Lower lobe of right lung (tissue), 2 donors: ENCODE results near the gene ALCAM. TPM values are rescaled to one million over a fixed set of nuclear protein-coding genes. Genes with fewer than 3 reads are reported as not detected.

Experiments used
- ATAC-seq, 2 donors: fragments of 200-7000 bp; cut with Tn5 transposase; one replicate each; pipeline ENCODE4 v1.9.1; 2020 to 2022; ENCODE audit warnings: mild to moderate bottlenecking in 2 of 2, moderate library complexity in 2 of 2
- DNase-seq: peaks from one replicate; pipeline ENCODE4 v3.0.0-alpha.2; 2020
- H3K27ac ChIP-seq: fragments of 200-600 bp; one replicate; pipeline ENCODE4 v1.8.0; 2022
- H3K27me3 ChIP-seq: fragments of 200-600 bp; one replicate; pipeline ENCODE4 v1.8.0; 2022; ENCODE audit warnings: low read depth
- H3K36me3 ChIP-seq: fragments of 200-600 bp; one replicate; pipeline ENCODE4 v1.8.0; 2022; ENCODE audit warnings: mild to moderate bottlenecking
- H3K4me1 ChIP-seq: fragments of 200-600 bp; one replicate; pipeline ENCODE4 v1.8.0; 2022
- H3K4me3 ChIP-seq: fragments of 200-600 bp; one replicate; pipeline ENCODE4 v1.8.0; 2022; ENCODE audit warnings: mild to moderate bottlenecking
- H3K9me3 ChIP-seq: fragments of 200-600 bp; one replicate; pipeline ENCODE4 v1.8.0; 2022
- CTCF ChIP-seq: fragments of 200-600 bp; IDR thresholded peaks from one replicate; pipeline ENCODE4 v1.8.0; 2022; ENCODE audit warnings: antibody characterized with exemption, mild to moderate bottlenecking
- intact Hi-C: fragments of 100-400 bp; cut with DNase I; formaldehyde crosslinking; loops from one replicate; pipeline ENCODE4 v1.11.0; 2022
- total RNA-seq: library from RNA; stranded (reverse); fragmentation: NEBNext Ultra II Directional; extraction: Animal tissue kit (Norgen Biotek cat#: 25700); gene quantifications from one replicate; pipeline ENCODE4 v1.2.1, GENCODE V29; 2021
- donor health status: DM: no; HTN: yes; CAD: no; lungs with severe emphysema.

Gene ALCAM
- total RNA-seq, 1 donor from 2014 or later = 174 TPM

DNA sequence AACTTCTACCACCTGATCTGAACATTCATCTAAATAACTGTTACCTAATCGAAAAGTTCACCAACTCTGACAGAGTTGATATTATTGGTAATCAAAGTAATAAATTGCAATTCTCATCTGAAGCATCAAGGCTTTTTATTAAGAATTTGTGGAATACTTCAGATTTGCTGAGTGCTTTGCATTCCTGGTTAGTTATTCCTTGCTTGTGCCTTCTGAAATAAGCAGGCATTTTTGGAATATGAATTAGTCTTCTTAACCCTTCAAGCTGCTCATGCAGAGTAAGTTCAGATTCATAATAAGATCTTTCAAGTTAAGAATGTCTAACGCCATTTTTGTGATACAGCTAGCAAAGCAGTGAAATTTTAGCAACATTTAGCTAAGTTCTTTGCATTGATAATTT, 188.5 kb downstream of the ALCAM start:
- Histone ChIP-seq H3K4me1 (no peaks in the 10 kb centered on the region), H3K4me3 (no peak overlapping the region), H3K36me3 (peaks cover 51% of the 10 kb centered on the region), H3K9me3 (no peaks in the 10 kb centered on the region), H3K27me3 (no peaks in the 10 kb centered on the region), H3K27ac (no peak overlapping the region)
- no peak for DNase-seq
- ATAC-seq = no peak
- intact Hi-C loops = no loop called here
- no peak for TF ChIP-seq CTCF

- ATAC-seq = no peak
- Histone ChIP-seq H3K9me3 (no peaks in the 10 kb centered on the region), H3K27ac (no peak overlapping the region), H3K4me1 (no peaks in the 10 kb centered on the region), H3K36me3 (peaks cover 6% of the 10 kb centered on the region), H3K4me3 (no peak overlapping the region), H3K27me3 (no peaks in the 10 kb centered on the region)
- no peak for DNase-seq
- TF ChIP-seq CTCF = no peak
- intact Hi-C loops = no loop called here
These were observed 193.1 kb downstream of the ALCAM start for GRCh38 chr3:105559856-105560255.

DNA sequence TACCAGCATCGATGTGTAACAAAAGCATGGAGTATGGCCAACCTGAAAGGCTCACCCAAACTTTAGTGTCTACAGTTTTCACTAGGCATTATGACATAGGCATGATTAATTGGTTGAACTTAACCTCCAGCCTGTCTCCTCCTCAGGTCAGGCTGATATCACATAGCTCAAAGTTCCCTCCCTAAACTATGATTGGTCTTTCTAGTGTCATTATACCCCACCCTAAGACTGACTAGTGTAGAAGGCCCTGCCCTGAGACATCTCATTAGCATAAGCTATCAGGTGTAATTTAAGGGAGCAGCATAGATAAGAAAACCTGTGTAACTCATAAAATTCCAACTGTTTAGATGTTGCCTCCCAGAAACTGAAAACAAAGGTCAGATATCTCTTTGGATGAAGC, 195.2 kb downstream of the ALCAM start:
- Histone ChIP-seq H3K36me3 (peaks cover 6% of the 10 kb centered on the region), H3K9me3 (no peaks in the 10 kb centered on the region), H3K27me3 (no peaks in the 10 kb centered on the region), H3K4me3 (no peak overlapping the region), H3K27ac (no peak overlapping the region), H3K4me1 (no peaks in the 10 kb centered on the region)
- no peak for ATAC-seq
- TF ChIP-seq CTCF = no peak
- intact Hi-C loops = no loop called here
- no peak for DNase-seq

DNA sequence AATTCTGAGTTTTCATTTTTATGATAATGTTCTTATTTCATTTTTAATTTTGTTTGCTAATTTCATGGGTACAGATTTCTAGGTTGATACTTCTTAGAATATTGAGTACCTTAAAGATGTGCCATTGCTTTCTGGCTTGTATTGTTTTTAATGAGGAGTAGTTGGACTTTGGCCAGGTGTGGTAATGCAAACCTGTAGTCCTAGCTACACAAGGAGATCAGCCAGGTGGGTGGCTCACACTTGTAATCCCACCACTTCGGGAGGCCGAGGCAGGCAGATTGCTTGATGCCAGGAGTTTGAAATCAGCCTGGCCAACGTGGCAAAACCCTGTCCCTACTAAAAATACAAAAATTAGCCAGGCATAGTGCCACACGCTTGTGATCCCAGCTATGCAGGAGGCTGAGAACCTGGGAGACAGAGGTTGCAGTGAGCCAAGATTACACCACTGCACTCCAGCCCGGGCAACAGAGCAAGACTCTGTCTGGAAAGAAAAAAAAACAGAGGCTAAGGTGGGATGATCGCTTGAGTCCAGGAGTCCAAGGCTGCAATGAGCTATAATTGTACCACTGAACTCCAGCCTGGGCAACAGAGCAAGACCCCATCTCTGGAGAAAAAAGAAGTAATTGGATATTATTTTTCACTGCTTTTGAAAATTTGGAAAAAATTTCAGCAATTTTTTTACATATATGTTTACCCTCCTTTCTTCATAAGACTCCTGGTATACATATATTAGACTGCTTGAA, 198.0 kb downstream of the ALCAM start:
- no peak overlapping the region for H3K27ac ChIP-seq
- H3K4me3 ChIP-seq = no peak overlapping the region
- no peaks in the 10 kb centered on the region for H3K27me3 ChIP-seq
- no peaks in the 10 kb centered on the region for H3K36me3 ChIP-seq
- H3K9me3 ChIP-seq = no peaks in the 10 kb centered on the region
- no peak for DNase-seq
- intact Hi-C loops = no loop called here
- no peaks in the 10 kb centered on the region for H3K4me1 ChIP-seq
- no peak for ATAC-seq
- no peak for TF ChIP-seq CTCF

- no peak overlapping the region for H3K27ac ChIP-seq
- no peak for TF ChIP-seq CTCF
- ATAC-seq (no peak), DNase-seq (no peak)
- intact Hi-C loops = no loop called here
- H3K9me3 ChIP-seq = no peaks in the 10 kb centered on the region
- peaks cover 17% of the 10 kb centered on the region for H3K36me3 ChIP-seq
- no peaks in the 10 kb centered on the region for H3K27me3 ChIP-seq
- H3K4me1 ChIP-seq = no peaks in the 10 kb centered on the region
- H3K4me3 ChIP-seq = no peak overlapping the region
These were observed 204.3 kb downstream of the ALCAM start for GRCh38 chr3:105571005-105571404.
